ENCODE measurements around the gene XPA.

DNA sequence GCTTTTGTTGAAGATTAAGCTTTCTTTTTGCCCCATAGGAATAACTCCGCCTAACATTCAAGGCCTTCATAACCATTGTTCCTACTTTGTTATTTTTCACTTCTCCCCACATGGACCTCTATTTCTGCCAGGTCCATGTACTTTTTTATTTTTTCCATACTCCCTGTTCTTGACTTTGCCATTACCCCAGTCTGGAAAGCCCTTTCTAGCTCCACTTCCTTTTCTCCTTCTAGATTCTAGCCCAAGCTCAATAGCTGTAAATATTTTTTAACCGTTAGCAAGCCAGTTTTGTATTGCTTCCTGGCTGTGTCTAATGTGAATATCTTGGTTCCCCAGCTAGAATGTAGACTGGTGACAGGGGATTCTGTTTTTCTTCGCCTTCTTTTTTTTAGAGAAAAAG is 37.4 kb downstream of the XPA start:
- TF ChIP-seq CTCF (IDR thresholded peaks at IDR 0.05) = no peak
- TF ChIP-seq POLR2A (IDR thresholded peaks at IDR 0.05) = no peak
- TF ChIP-seq EP300 (IDR thresholded peaks at IDR 0.05) = no peak
- no peak for TF ChIP-seq POLR2AphosphoS5 (IDR thresholded peaks at IDR 0.05)

Measured in stomach (tissue), 4 donors.